ENCODE measurements around the gene CCDC149. TPM values are rescaled to one million over a fixed set of nuclear protein-coding genes. Genes with fewer than 3 reads are reported as not detected.

The CCDC149 gene
- polyA plus RNA-seq, 3 donors = 16.1 to 19.4 (median 16.9) TPM

DNA sequence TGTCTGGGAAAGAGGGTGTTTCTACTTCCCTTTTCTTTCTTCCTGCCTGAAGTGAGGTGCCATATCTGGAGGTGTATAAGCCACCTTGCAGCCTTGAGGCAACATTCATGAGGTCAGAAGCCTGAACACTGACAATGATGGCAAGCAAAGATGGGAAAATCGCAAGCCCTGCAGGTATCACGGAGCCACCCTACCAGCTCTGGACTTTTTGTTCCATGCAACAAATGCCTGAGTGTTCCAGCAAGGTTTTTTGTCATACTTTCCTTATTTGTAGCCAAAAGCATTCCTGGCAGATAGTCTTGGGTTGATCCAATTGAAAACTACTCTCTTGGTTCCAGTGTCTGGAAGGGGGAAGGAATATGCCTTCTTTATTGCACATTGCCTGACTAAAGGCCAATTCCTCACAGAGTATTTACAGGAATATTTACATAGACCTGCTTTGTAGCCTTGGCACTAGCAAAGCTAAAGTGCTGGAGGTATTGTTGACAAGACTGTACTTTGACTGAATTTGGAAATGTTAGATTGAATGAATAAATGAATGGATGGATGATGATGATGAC is 131.8 kb downstream of the CCDC149 start:
- no peak for DNase-seq (ENCODE audit: low read depth in 3 of 3, low spot score in 2 of 3)

DNA sequence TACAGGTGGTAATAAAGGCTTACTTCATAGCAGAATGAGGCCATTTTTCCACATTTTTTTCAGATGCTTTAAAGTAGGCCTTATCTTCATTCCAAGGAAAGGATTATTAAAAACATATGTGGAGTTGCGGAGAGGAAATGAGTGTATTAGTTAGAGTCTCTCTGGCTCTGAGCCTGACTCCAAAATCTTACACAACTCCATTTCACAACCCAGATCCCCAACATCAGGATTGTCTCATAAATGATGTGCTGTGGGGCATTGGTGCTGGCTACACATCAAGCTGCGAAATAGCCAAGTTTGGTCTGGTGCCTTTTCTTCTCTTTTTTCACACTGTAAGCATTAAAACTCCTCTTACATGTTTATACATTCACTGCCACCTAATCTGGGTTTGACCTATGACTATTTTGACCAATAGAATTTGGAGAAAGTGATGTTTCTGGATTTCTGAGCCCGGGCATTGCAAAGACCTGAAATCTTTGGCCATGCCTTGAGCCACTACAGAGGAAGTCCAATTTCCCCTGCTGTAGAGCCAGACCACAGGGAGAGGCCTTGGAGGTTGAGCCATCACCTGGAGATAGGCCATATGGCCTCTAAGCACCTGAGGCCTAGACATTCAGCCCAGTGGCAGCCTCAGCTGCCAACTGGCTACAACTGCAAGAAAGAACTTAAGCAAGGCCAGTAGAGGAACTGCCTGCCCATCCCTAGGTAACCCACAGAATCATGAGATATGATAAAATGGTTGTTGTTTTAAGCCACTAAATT is 134.2 kb downstream of the CCDC149 start:
- DNase-seq (ENCODE audit: low read depth in 3 of 3, low spot score in 2 of 3) = no peak

DNA sequence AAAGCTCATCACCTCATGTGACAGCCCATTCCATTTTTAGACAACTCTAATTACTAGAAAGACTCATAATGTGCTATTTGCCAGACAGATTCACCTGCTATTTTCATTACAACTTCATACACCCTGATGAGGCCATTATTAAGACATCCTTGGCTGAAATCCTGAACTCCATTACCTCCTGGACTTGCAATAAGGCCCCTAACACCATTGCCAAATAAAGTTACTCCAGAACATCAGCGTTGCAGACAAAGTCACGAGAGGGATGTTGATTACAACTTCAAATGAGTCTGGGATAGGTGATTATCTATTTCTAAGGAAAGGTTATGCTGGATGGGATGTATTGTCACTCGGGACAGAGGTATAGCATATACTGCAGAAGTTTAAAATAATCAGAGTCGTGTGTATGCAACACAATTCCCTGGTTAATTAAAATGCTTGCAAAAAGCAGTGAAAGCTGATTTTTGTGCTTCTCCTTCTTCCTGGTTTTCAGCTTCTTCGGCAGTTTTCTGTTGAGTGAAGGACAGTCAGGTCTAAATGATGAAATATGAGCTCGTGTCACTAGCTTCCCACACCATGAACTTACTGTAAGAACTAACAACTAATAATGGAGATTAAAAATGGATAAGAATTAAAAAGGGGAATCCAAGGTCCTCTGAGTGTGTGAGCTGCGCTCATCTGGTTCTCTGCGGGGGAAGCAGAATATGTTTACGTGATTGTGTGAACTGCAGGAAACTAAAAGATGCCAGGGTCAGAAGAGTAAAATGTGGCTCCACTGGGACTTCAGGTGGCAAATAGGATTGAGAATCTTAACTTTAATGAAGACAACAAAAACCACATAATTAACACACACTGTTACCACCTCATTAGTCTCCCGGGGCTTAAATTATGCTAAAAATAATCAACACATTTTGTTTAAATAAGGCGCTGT is 135.0 kb downstream of the CCDC149 start:
- DNase-seq (ENCODE audit: low read depth in 3 of 3, low spot score in 2 of 3) = no peak

DNA sequence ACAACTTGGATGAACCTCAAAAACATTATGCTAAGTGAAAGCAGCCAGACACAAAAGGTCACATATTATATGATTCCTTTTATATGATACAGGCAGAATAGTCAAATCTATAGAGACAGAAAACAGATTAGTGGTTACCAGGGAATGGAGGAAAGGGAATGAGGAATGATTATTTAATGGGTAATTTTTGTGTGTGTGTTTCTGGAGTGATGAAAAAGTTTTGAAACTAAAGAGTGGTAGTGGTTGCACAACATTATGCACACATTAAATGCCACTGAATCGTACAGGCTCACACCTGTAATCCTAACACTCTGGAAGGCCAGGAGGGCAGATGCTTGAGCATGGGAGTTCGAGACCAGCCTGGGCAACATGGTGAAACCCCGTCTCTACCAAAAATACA is 137.1 kb downstream of the CCDC149 start:
- no peak for DNase-seq (ENCODE audit: low read depth in 3 of 3, low spot score in 2 of 3)

DNA sequence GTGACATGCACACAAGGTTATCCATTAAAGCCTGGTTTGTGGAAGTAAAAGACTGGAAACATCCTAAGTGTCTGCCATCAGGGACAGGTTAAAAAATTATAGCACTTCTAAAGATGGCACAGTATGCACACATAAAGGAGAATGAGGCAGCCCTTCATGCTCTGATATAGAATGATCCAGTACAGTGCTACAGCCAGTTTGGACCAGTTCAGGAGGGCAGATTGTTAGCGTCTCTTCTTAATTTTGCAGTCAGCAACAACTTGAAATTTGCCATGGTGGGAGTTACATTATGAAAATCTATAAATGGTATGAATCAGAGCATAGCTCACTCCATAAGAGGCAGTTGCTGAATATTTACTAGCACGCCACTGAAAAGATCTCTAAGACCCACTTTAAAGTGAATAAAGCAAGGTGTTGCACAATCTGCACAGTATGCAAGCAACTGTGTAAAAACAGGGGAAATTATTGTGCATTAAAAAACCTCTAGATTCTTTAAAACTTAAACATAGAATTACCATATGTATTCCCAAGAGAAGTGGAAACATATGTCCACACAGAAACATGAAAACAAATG is 137.7 kb downstream of the CCDC149 start:
- no peak for DNase-seq (ENCODE audit: low read depth in 3 of 3, low spot score in 2 of 3)

DNA sequence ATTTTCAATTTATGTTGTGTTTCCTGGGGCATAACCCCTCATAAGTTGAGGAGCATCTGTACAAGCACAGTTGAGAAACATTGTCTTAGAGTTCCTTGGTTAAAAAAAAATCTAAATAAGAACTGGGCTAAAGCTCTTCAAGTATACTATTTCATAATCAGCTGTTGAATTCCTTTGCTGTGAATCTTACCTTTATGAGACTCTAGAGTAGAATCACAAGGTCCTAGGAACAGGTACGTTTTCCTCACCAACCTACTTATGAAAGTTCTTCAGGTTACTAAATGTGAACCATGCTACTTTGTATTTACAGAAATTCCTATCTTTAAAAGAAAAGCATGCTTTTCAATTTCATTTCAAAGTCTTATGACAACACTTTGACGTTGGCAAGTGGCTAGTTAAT is 138.4 kb downstream of the CCDC149 start:
- DNase-seq (ENCODE audit: low read depth in 3 of 3, low spot score in 2 of 3) = no peak

DNA sequence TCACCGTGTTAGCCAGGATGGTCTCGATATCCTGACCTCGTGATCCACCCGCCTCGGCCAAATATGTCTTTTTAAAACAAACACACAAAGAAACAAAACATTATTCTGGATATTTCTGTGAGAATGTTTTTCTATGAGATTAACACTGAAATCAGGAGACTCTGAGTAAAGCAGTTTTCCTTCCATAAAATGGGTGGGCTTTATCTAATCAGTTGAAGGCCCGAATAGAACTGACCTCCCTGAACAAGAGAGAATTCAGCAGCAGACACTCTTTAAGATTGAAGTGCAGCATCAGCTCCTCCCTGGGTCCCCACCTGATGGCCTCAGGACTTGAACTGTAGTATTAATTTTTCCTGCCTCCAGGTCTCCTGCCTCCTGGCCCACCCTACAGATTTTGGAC is 139.9 kb downstream of the CCDC149 start:
- no peak for DNase-seq (ENCODE audit: low read depth in 3 of 3, low spot score in 2 of 3)

DNA sequence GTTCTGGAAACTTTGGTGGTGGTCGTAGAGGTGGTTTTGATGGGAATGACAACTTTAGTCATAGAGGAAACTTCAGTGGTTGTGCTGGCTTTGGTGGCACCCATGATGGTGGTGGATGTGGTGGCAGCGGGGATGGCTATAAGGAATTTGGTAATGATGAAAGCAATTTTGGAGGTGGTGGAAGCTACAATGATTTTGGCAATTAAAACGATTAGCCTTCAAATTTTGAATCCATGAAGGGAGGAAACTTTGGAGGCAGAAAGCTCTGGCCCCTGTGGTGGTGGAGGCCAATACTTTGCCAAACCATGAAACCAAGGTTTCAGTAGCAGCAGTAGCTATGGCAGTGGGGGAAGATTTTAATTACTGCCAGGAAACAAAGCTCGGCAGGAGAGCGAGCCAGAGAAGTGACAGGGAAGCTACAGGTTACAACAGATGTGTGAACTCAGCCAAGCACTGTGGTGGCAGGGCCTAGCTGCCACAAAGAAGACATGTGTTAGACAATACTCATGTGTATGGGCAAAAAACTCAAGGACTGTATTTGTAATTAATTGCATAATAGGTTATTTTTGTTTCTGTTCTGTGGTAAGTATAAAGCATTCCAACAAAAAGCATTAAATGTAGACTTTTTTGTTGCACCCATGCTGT is 140.7 kb downstream of the CCDC149 start:
- no peak for DNase-seq (ENCODE audit: low read depth in 3 of 3, low spot score in 2 of 3)

DNA sequence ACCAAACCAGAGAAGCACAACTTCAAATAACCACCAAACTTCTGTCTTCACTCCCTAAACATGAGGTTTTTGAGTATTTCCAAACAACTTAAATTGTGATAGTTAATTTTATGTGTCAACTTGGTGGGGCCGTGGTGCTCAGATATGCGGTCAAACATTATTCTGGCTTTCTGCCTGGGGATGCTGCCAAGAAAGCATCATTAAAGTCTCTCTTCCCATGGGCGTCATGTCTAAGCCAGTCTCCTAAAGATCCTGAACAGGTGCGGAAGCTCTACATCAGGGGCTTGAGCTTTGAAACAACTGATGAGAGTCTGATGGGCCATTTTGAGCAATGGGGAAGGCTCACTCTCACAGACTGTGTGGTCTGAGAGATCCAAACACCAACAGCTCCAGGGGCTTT is 141.6 kb downstream of the CCDC149 start:
- no peak for DNase-seq (ENCODE audit: low read depth in 3 of 3, low spot score in 2 of 3)

DNA sequence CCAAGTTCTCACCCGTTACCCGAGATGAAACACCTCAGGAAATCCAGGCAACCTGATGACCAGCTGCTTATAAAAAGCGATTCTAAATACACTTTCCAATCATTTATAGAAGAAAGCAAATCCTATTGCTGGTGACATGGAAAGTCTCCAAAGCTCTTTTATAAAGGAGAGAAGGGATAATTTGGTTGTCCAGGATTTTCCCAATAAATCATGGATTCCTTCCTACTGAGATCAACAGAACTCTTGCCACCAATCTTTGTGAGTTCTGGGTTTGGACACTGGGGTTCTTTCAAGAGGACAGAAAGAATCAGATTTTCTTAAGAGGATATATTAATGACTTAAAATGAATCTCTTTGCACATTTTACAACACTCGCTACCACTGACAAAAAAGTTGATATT is 142.2 kb downstream of the CCDC149 start:
- no peak for DNase-seq (ENCODE audit: low read depth in 3 of 3, low spot score in 2 of 3)

DNA sequence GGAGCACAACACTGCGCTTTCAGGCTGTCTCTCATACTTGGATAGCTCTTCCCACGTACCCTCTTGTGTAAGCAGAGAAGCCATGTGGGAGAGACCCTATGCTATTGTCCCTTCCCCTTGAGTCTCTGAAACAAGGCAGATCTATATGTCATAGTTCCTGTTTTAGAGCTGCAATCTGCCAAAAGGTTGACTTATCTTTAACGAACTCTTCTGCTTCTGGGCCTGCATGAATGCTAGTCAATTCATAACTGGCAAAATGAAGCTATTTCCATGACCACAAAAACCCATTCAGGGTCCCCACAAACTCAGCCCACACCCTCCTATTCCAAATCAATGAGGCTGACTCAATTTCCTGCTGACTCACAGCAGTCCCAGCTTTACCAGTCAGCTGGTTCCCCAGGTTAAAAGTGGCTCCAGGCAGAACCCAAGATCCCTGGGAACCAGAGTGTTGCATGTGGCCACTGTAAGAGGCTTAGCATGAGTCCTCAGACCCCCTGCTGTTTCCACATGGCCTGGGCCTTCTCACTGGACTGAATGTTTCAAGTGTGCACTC is 142.7 kb downstream of the CCDC149 start:
- DNase-seq (ENCODE audit: low read depth in 3 of 3, low spot score in 2 of 3) = no peak

DNA sequence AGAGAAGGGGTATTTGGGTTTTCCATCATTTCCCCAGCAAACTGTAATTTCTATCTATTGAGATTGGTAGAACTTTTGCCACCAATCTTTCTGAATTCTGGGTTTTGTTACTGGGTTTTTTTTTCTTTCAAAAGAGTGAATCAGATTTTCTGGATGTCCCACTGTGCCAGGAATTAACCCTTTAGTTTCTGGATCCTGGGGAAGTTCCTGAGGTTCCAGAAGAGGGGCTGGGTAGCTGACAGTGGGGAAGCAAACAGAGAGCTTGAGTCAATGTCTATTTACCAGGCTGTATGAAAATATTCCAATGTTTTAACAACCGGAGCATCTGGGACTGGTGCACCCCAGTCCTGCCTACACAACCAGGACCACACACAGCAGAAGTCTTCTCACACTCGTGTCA is 143.3 kb downstream of the CCDC149 start:
- no peak for DNase-seq (ENCODE audit: low read depth in 3 of 3, low spot score in 2 of 3)

DNA sequence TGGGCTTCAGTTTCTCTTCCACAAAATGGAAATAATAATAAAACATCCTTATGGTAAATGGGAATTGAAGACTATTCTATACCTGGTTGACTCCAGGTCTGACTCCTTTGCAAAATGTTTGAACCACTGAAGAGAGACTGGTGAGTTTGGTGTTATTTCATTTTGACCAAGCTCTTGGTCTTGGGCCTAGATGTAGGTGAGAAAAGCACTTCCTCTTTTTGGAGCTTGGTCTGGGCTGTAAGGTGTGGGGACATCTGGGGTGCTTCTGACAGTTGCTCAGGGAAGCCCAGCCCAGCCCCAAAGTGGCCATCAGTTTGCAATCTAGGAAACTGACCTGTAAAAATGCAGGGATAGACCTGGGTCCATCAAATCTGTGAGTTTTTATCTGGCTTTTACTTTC is 144.2 kb downstream of the CCDC149 start:
- no peak for DNase-seq (ENCODE audit: low read depth in 3 of 3, low spot score in 2 of 3)

DNA sequence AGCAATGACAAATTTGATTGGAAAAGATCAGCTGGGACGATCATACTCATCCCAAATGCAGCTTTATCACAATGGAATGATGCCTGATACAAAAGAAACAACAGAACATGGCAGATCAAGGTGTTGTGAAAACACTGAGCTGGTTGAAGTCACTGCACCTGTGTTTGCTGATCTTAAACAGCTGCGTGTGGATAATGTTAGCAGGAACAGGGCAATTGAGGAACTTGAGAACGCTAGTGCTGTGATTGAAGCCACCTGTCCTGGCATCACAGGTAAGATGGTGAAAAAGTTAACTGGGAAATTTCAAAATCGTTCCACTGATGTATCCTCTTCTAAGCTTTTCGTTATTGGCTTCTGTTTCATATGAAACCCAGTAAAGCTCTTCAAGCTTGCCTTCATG is 144.8 kb downstream of the CCDC149 start:
- DNase-seq (ENCODE audit: low read depth in 3 of 3, low spot score in 2 of 3) = no peak

DNA sequence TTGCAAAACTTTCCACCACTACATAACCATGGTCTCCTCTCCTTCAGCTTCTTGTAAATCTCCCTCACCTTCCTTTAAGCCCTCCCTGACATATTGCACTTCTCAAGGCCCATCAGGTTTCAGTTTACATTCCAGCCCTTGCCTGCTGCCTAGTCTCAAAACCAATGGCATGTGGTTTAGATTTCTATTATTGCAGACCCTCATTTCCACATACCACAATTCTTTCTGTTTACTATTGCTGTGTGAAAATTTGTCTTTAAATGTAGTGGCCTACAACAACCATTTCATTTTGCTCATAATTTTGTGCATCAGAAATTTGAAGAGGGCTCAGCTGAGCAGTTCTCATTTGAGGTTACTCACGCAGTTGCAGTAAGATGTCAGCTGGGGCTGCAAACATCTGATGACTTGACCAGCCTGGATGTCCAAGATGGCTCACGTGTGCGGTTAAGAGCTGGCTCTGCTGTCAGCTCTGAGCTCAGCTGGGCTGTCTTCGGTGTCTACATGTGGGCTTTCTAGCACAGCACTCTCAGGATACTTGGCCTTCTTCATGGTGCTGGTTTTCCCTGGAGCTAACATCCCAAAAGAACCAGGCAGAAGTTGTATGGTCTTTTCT is 147.4 kb downstream of the CCDC149 start:
- DNase-seq (ENCODE audit: low read depth in 3 of 3, low spot score in 2 of 3) = no peak

DNA sequence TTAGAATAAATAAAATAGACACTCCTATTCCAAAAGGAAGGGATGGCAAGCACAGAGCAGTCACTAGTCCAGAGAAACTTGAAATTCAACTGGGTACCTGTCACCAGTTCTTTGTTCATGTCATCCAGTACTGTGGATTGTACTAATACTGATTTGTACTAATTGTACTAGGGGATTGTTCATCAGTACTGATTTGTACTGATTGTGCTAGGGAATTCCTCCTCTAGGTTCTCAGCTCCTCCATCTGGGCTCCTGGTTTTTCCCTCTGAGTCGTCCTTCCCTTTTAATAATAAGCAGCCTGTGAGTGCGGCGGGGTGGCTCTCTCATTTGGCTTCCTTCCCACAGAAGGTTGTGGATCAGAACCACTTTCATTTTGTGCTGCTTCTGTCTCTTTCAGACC is 148.5 kb downstream of the CCDC149 start:
- DNase-seq (ENCODE audit: low read depth in 3 of 3, low spot score in 2 of 3) = no peak

DNA sequence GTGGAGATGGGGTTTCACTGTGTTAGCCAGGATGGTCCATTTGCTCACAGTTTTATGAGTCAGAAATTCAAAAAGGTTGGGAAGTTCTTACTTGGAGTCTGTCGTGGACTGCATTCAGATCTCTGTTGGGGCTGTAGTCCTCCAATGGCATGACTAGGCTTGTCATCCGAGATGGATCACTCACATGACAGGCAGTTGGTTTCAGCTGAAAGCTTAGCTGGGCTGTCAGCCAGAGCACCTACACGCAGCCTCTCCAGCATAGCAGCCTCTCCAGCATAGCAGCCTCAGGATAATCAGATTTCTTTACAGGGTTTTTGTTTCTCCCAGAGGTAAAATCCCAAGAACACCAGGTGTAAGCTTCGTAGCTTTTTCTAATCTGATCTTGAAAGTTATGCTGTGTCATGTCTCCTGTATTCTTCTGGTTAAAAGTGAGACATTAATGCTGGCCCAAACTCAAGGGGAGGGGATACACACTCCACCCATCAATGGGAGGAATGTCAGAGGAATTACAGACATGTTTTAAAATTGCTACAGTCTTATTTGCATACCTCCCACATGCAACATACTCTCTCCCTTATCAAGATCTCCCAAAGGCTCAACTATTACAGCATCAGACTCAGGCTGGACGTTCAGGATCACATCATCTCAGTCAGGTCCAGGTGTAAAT is 149.1 kb downstream of the CCDC149 start:
- no peak for DNase-seq (ENCODE audit: low read depth in 3 of 3, low spot score in 2 of 3)

All from right renal cortex interstitium (tissue), 3 donors.